Breast epithelium (tissue), 4 donors: ENCODE measurements around the gene TSPAN7. TPM values are rescaled to one million over a fixed set of nuclear protein-coding genes. Genes with fewer than 3 reads are reported as not detected.

Source experiments
- DNase-seq, 2 donors: peaks; one replicate each; pipeline ENCODE4 v3.0.0-alpha.2; 2019; ENCODE audit warnings: low spot score in 2 of 2
- H3K27ac ChIP-seq, 2 donors: fragments of 200-600 bp; sonication (generic) in 1 of 2; one replicate each; pipeline ENCODE4 v1.5.1; 2016 to 2019; ENCODE audit warnings: mild to moderate bottlenecking in 1 of 2
- H3K27me3 ChIP-seq, 2 donors: fragments of 200-600 bp; sonication (generic) in 1 of 2; one replicate each; pipeline versions ENCODE4 v1.5.1 to v1.6.0; 2017 to 2019; ENCODE audit warnings: control low read depth in 1 of 2, mild to moderate bottlenecking in 1 of 2
- H3K36me3 ChIP-seq: fragments of 200-600 bp; one replicate; pipeline ENCODE4 v1.5.1; 2019
- H3K4me1 ChIP-seq, 2 donors: fragments of 200-600 bp; sonication (generic); one replicate each; pipeline ENCODE4 v1.5.1; 2016 to 2019; ENCODE audit warnings: control low read depth in 1 of 2
- H3K4me3 ChIP-seq, 3 donors: fragments of 200-600 bp; sonication (generic); 1 replicate in 2 of 3; 2 replicates in 1 of 3; pipeline ENCODE4 v1.5.1; 2016 to 2019; ENCODE audit warnings: mild to moderate bottlenecking in 3 of 3, moderate library complexity in 2 of 3
- H3K9me3 ChIP-seq, 2 donors: fragments of 200-600 bp; sonication (generic) in 1 of 2; one replicate each; pipeline ENCODE4 v1.5.1; 2016 to 2019; ENCODE audit warnings: control low read depth in 1 of 2
- CTCF ChIP-seq, 3 donors: fragments of 450-650 bp; IDR thresholded peaks; one replicate each; pipeline ENCODE4 v1.5.1; 2016 to 2017; ENCODE audit warnings: antibody characterized with exemption in 3 of 3, mild to moderate bottlenecking in 3 of 3, moderate library complexity in 3 of 3
- POLR2A ChIP-seq: fragments of 450-650 bp; IDR thresholded peaks from one replicate; pipeline ENCODE4 v1.6.1; 2016; ENCODE audit warnings: antibody characterized with exemption, mild to moderate bottlenecking, moderate library complexity
- POLR2AphosphoS5 ChIP-seq, 3 donors: sonication (generic); formaldehyde crosslinking; IDR thresholded peaks; one replicate each; pipeline ENCODE4 v1.6.1; 2017; ENCODE audit warnings: antibody characterized with exemption in 3 of 3
- intact Hi-C: fragments of 100-400 bp; cut with DNase I; formaldehyde crosslinking; loops from one replicate; pipeline ENCODE4 v1.15.1; 2023; ENCODE audit warnings: low total_unique reads
- total RNA-seq, 3 donors: library from RNA; depleted of rRNA; stranded (reverse); fragments of >200 nt; gene quantifications; one replicate each; pipeline ENCODE4 v1.1.0, GENCODE V29; 2016

The TSPAN7 gene
- total RNA-seq, 3 donors from 2014 or later, result 15.5 to 26.9 (median 25.9) TPM

DNA sequence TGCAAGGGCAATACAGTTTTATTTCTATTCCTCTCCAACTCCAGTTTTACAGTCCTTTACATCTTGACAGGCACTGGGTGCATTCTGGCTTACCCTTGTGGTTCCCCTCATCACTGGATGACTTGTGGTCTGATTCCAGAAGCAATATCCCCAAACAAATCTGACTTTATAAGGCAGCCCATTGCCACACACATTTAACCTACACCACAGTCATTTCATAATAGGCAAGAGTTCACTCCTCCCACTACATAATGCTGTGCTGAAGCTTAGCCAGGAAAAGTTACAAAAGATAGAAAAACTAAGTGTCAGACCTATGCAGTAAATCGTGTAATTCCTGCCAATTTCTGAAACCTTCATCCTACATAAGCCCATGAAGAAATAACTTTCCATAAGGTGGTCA is 157.0 kb downstream of the TSPAN7 start:
- Histone ChIP-seq H3K9me3 (no peaks in the 10 kb centered on the region), H3K27ac (no peak overlapping the region), H3K36me3 (no peaks in the 10 kb centered on the region), H3K27me3 (peaks cover 0 to 55% of the 10 kb centered on the region in 2 donors), H3K4me3 (no peak overlapping the region), H3K4me1 (no peaks in the 10 kb centered on the region)
- no peak for TF ChIP-seq CTCF (IDR thresholded peaks at IDR 0.05)
- intact Hi-C loops, result no loop called here
- DNase-seq, result no peak

- intact Hi-C loops, result no loop called here
- H3K36me3 ChIP-seq, result no peaks in the 10 kb centered on the region
- DNase-seq, result no peak
- no peaks in the 10 kb centered on the region for H3K9me3 ChIP-seq
- peaks cover 0 to 36% of the 10 kb centered on the region in 2 donors for H3K27me3 ChIP-seq
- no peak overlapping the region for H3K27ac ChIP-seq
- TF ChIP-seq CTCF (IDR thresholded peaks at IDR 0.05) (no peak), POLR2AphosphoS5 (IDR thresholded peaks at IDR 0.05) (no peak), POLR2A (no peak)
- no peak overlapping the region for H3K4me3 ChIP-seq
- H3K4me1 ChIP-seq, result no peaks in the 10 kb centered on the region
These were observed 165.3 kb downstream of the TSPAN7 start for GRCh38 chrX:38726612-38727011.

GRCh38 chrX:38727668-38728067 is 166.3 kb downstream of the TSPAN7 start:
- TF ChIP-seq POLR2A, result no peak
- no peak for TF ChIP-seq CTCF (IDR thresholded peaks at IDR 0.05)
- no peak for TF ChIP-seq POLR2AphosphoS5 (IDR thresholded peaks at IDR 0.05)
- H3K4me1 ChIP-seq, result no peaks in the 10 kb centered on the region
- intact Hi-C loops, result no loop called here

GRCh38 chrX:38732866-38733265 is 171.5 kb downstream of the TSPAN7 start:
- no peaks in the 10 kb centered on the region for H3K4me1 ChIP-seq
- H3K27ac ChIP-seq, result no peak overlapping the region
- TF ChIP-seq POLR2AphosphoS5 (IDR thresholded peaks at IDR 0.05), result no peak
- no peak for TF ChIP-seq POLR2A
- TF ChIP-seq CTCF (IDR thresholded peaks at IDR 0.05), result no peak

More at GRCh38 chrX:38727668-38728067, 166.3 kb downstream of the TSPAN7 start:
- no peaks in the 10 kb centered on the region for H3K36me3 ChIP-seq
- H3K27me3 ChIP-seq, result peaks cover 0 to 30% of the 10 kb centered on the region in 2 donors
- H3K9me3 ChIP-seq, result no peaks in the 10 kb centered on the region
- H3K4me3 ChIP-seq, result no peak overlapping the region
- no peak overlapping the region for H3K27ac ChIP-seq
- DNase-seq, result no peak

More at GRCh38 chrX:38732866-38733265, 171.5 kb downstream of the TSPAN7 start:
- DNase-seq, result no peak
- Histone ChIP-seq H3K27me3 (peaks cover 0 to 32% of the 10 kb centered on the region in 2 donors), H3K9me3 (peaks cover 0 to 7% of the 10 kb centered on the region in 2 donors), H3K36me3 (no peaks in the 10 kb centered on the region), H3K4me3 (no peak overlapping the region)
- intact Hi-C loops, result no loop called here

Other genes with a start within 250 kb of the TSPAN7 start
- 10 to 100 TPM; 33.1 to 40.3 (median 38.6) TPM for gene RPGR, start 234.0 kb upstream of the TSPAN7 start, total RNA-seq
- gene OTC, start 208.9 kb upstream of the TSPAN7 start, total RNA-seq, result 1 to 10 TPM in 1 of 3 donors, under 1 TPM in 2; 0.29 to 1.4 (median 0.33) TPM
- 100 to 1,000 TPM in 1 of 3 donors, 10 to 100 TPM in 2; 21.7 to 103 (median 33.4) TPM for gene MID1IP1, start 239.9 kb downstream of the TSPAN7 start, total RNA-seq